GM06990 (cell line): ENCODE measurements around the gene SLC29A3.

Source experiments
- DNase-seq: peaks from one replicate; pipeline ENCODE4 v3.0.0-alpha.2; 2011; ENCODE audit not compliant: insufficient read length; ENCODE audit errors: extremely low read depth
- H3K27me3 ChIP-seq: replicated peaks from 2 replicates; pipeline ENCODE4 v1.6.0; 2011; ENCODE audit warnings: low read length; ENCODE audit not compliant: control insufficient read depth, insufficient read depth
- H3K36me3 ChIP-seq: 2 replicates; pipeline ENCODE4 v1.5.1; 2011; ENCODE audit warnings: low read length; ENCODE audit not compliant: control insufficient read depth, insufficient read depth
- H3K4me3 ChIP-seq: replicated peaks from 2 replicates; pipeline ENCODE4 v1.5.1; 2011; ENCODE audit warnings: low read depth, mild to moderate bottlenecking, control low read depth, low read length
- CTCF ChIP-seq: IDR thresholded peaks from 2 replicates; pipeline ENCODE4 v1.5.1; 2011; ENCODE audit warnings: low read length, control low read depth, mild to moderate bottlenecking, inconsistent platforms; ENCODE audit not compliant: insufficient read depth, poor library complexity, severe bottlenecking

SLC29A3 gene

GRCh38 chr10:71314028-71314693 lies 4.9 kb upstream of the SLC29A3 start:
- no peak for DNase-seq
- no peaks in the 10 kb centered on the region for H3K27me3 ChIP-seq
- no peaks in the 10 kb centered on the region for H3K36me3 ChIP-seq
- TF ChIP-seq CTCF, result peak; percentile 84
- no peak overlapping the region for H3K4me3 ChIP-seq

- no peaks in the 10 kb centered on the region for H3K27me3 ChIP-seq
- no peak overlapping the region for H3K4me3 ChIP-seq
- no peak for DNase-seq
- H3K36me3 ChIP-seq, result no peaks in the 10 kb centered on the region
- no peak for TF ChIP-seq CTCF
Observed at GRCh38 chr10:71314694-71315225, 4.3 kb upstream of the SLC29A3 start.

- no peak for TF ChIP-seq CTCF
- Histone ChIP-seq H3K36me3 (no peaks in the 10 kb centered on the region), H3K27me3 (no peaks in the 10 kb centered on the region), H3K4me3 (no peak overlapping the region)
- DNase-seq, result no peak
Observed at GRCh38 chr10:71316056-71316785, 2.8 kb upstream of the SLC29A3 start.

- H3K4me3 ChIP-seq, result no peak overlapping the region
- H3K27me3 ChIP-seq, result no peaks in the 10 kb centered on the region
- no peaks in the 10 kb centered on the region; the same call in 1 of the 2 replicates for H3K36me3 ChIP-seq
- no peak for DNase-seq
- TF ChIP-seq CTCF, result no peak
Observed at GRCh38 chr10:71316786-71317160, 2.3 kb upstream of the SLC29A3 start.

- H3K27me3 ChIP-seq, result no peaks in the 10 kb centered on the region
- no peak overlapping the region for H3K4me3 ChIP-seq
- peak; percentile 4 for TF ChIP-seq CTCF
- DNase-seq, result no peak
- no peaks in the 10 kb centered on the region; the same call in 1 of the 2 replicates for H3K36me3 ChIP-seq
Observed at GRCh38 chr10:71317739-71318138, 1.3 kb upstream of the SLC29A3 start.
